GM23338 (cell line): ENCODE results near the gene RAP1GAP.

Experiments
- CTCF ChIP-seq, 2 experiments: fragments of 200-600 bp in 1 of 2; sonication (generic) in 1 of 2; conservative IDR thresholded peaks; 2 replicates each; pipeline versions ENCODE4 v1.5.1 to v1.6.1; 2016 to 2017; ENCODE audit warnings: antibody characterized with exemption in 2 of 2, low read depth in 2 of 2, mild to moderate bottlenecking in 2 of 2, moderate library complexity in 1 of 2
- ETS1 ChIP-seq: IDR thresholded peaks from 2 replicates; pipeline ENCODE4 v1.6.1; 2016; ENCODE audit warnings: antibody characterized with exemption
- EZH2 ChIP-seq: fragments of 200-600 bp; sonication (generic); IDR thresholded peaks from one replicate; pipeline ENCODE4 v1.8.0; 2017; ENCODE audit warnings: antibody characterized with exemption, mild to moderate bottlenecking, low read depth; ENCODE audit not compliant: unreplicated experiment
- EZH2phosphoT487 ChIP-seq: fragments of 200-600 bp; sonication (generic); IDR thresholded peaks from one replicate; pipeline ENCODE4 v1.8.1; 2018; ENCODE audit warnings: antibody characterized with exemption; ENCODE audit not compliant: unreplicated experiment
- JUNB ChIP-seq: IDR thresholded peaks from one replicate; pipeline ENCODE4 v1.6.1; 2016; ENCODE audit warnings: antibody characterized with exemption; ENCODE audit not compliant: unreplicated experiment
- NANOG ChIP-seq: IDR thresholded peaks from 2 replicates; pipeline ENCODE4 v1.6.1; 2016; ENCODE audit warnings: antibody characterized with exemption, borderline replicate concordance
- POLR2AphosphoS5 ChIP-seq: IDR thresholded peaks from 2 replicates; pipeline ENCODE4 v1.6.1; 2016; ENCODE audit warnings: antibody characterized with exemption, low read depth
- REST ChIP-seq: IDR thresholded peaks from one replicate; pipeline ENCODE4 v1.6.1; 2018; ENCODE audit warnings: antibody characterized with exemption; ENCODE audit not compliant: unreplicated experiment
- STAT1 ChIP-seq: IDR thresholded peaks from one replicate; pipeline ENCODE4 v1.6.1; 2016; ENCODE audit warnings: antibody characterized with exemption; ENCODE audit not compliant: unreplicated experiment
- ZNF331 ChIP-seq: fragments of 250-450 bp; sonication (Bioruptor Pico); IDR thresholded peaks from 2 replicates; pipeline ENCODE4 v1.5.0; 2020; ENCODE audit warnings: low read depth, mild to moderate bottlenecking, moderate library complexity

- TF ChIP-seq CTCF (conservative IDR thresholded peaks at IDR 0.05; ENCODE audit: low read depth in 2 of 2) (peak; percentile 33 to 63), POLR2AphosphoS5 (no peak), EZH2phosphoT487 (no peak), JUNB (no peak), REST (no peak), ETS1 (no peak), EZH2 (no peak), STAT1 (no peak), ZNF331 (no peak), NANOG (no peak)
Observed at GRCh38 chr1:21655748-21656147, 13.4 kb downstream of the RAP1GAP start.
